Measurements from ENCODE around the gene SCN5A.
"Not testable (repeated sequence)": the region's sequence is repeated elsewhere in the genome, so short reads cannot be mapped to it uniquely, and the experiment has no call there.

Gene SCN5A

DNA sequence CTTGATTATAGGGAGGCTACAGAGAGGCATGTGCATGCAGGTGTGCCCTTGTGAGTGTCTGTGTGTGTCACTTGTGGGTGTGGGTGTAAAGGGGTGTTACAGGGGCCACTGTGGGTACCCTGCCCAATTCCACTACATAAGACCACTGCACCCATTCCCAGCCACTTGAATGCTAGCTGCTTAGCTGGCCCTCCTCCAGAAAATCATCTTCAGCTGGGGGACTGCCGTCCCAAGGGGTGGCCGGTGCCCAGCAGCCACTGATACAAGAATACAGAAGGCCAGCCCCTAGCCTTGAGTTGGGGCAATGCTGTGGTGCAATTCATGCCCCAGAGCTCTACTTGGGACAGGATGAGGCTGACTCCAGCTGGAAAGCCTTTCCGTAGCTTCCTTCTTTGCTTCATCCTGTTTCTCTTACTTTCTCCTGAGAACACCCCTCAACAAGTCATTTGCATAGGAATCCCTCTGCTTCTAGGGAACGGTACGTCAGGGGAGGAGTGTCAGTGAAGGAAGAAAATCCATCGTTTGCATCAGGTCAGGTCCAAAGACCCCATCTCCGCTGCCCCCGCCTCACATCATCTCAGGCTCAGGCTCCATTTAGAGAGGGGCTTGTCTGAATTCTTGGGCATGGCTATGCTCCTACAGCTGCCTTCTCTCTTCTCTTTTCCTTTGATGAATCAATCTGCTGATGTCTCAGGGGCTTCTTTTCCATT is 72.0 kb downstream of the SCN5A start:
- DNase-seq: no peak

GRCh38 chr3:38576526-38577370 is 72.7 kb downstream of the SCN5A start:
- DNase-seq: no peak

- no peak for DNase-seq
Observed at GRCh38 chr3:38576131-38576525, 73.4 kb downstream of the SCN5A start.

DNA sequence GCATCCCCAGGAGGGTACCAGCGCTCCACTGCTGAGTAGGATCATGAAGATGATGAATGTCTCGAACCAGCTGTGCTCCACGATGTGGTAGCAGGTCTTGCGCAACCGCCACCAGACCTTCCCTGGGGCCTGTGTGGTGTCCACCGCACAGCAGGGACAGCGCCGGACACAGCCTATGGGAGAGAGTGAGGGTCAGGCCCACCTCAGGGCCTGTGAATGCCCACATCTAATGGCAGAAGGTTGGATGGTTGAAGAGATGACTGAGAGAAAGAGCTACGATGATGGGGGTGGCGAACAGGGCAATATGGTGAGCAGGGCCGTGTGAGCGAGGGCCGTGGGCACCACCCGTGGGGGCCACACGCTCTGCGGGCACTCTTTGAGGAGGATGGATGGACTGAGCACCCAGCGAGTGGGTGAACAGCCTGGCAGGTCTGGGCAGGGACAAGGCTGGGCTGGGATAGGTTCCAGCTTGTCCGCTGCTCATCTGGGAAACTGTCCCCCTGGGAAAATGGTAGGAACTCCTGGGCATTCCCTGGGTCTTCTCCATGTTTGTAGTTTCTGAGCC is 74.1 kb downstream of the SCN5A start:
- DNase-seq: no peak

DNA sequence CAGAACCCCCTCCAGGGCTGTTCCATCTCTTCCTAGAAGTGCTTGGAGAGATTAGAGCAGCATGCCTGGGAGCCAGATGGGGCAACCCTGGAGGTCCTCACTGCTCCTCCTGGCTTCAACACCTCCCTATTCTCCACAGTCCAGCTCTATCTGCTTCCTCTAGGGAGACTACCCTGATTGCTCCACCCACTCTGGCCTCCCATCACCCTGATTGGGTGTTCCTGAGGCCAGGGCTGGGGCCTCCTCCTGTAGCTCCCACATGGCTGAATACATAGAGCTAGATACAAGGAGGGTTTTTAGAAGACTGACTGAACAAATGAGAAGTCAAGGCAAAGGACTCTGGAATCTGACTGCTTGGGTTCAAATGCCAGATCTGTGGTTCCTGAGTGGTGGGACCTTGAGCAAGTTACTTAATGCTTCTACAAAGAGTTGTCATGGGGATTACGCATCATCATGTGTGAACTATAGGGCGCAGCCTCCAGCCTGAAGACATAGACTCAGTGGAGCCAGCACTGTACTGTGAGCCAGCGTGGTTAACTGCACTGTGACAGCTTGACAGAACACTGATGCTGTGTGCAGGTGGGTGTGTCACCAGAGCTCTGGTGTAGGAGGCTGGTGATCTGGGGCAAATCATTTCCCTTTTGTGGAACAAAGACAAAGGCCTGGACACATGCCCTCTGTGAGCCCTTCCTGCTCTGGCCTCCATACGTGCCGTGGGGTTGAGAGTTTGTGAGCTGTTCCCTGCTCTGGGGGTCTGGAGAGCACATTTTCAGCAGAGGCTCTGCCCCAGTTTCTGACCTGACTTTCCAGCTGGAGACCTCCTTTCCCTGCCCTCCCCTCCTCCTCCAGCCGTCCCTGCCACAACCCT is 74.8 kb downstream of the SCN5A start:
- no peak for DNase-seq

- DNase-seq: peak; percentile 14 to 61
Observed at GRCh38 chr3:38573556-38573955, 75.9 kb downstream of the SCN5A start.

- DNase-seq: no peak
Observed at GRCh38 chr3:38573111-38573510, 76.4 kb downstream of the SCN5A start.

DNA sequence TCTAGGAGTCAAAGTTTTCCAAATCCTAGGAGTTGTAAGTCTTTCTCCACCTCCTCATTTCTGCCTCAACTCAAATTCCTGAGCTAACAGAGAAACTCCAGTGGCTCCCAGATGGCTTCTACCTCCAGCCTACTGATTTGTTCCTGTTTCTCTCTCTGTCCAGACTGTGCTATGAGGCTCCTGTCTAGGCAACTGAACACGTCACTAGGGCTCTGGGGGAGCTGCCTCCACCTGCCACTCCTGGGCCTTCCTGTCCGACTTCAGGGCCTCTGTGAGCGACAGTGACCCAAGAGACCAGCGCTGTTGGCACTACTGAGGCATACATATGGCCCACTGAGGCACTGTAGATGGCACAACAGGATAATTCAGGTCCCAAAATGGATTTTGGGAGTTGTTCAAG is 82.0 kb downstream of the SCN5A start:
- no peak for DNase-seq

DNA sequence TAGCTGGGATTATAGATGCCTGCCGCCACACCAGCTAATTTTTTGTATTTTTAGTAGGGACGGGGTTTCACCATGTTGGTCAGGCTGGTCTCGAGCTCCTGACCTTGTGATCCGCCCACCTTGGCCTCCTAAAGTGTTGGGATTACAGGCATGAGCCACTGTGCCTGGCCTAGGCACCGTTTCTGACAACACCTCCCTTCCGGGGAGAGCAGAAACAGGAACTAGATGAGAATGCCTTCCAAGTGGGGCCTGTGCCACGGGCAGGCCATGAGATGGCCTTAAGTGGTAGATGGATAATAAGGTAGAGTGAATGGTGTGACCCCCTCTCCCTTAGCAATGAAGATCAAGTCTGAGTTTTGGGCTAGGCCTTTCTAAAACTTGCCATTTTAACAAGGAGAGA is 82.7 kb downstream of the SCN5A start:
- not testable (repeated sequence) for DNase-seq

DNA sequence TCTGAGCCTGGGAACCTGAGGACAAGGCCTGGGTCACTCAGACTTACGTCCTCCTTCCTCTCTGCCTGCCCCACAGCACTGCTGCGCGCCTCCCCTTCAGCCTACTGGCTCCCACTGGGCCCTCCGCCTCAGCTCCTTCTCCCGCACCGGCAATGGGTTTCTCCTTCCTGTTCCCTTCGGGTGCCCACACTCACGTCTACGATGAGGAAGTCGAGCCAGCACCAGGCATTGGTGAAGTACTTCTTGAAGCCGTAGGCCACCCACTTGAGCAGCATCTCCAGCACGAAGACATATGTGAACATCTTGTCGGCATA is 83.3 kb downstream of the SCN5A start:
- DNase-seq: no peak

- no peak for DNase-seq
Observed at GRCh38 chr3:38565339-38566214, 83.9 kb downstream of the SCN5A start.

- no peak for DNase-seq
Observed at GRCh38 chr3:38564631-38565338, 84.7 kb downstream of the SCN5A start.

DNA sequence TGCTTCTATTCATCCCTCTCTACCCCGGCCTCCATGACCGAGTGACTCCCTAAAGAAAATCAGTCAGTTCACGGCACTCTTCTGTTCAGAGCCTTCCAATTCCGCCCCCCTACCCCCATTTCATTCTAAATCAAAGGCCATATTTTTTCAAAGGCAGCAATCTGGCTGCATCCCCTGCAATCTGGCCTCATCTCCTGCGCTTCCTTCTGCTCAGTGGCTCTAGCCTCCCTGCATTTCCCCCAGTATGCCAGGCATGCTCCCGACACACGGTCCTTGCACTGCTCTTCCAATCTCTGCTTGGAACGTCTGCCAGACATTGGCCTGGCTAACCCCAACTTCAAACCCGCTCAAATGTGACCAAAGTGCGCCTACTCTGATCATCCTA is 85.6 kb downstream of the SCN5A start:
- no peak for DNase-seq

- no peak for DNase-seq
Observed at GRCh38 chr3:38563070-38563885, 86.2 kb downstream of the SCN5A start.

GRCh38 chr3:38562467-38562925 is 87.0 kb downstream of the SCN5A start:
- no peak for DNase-seq

GRCh38 chr3:38561746-38562466 is 87.6 kb downstream of the SCN5A start:
- DNase-seq: no peak

- DNase-seq: no peak
Observed at GRCh38 chr3:38560996-38561717, 88.3 kb downstream of the SCN5A start.

- no peak for DNase-seq
Observed at GRCh38 chr3:38560284-38560683, 89.2 kb downstream of the SCN5A start.

DNA sequence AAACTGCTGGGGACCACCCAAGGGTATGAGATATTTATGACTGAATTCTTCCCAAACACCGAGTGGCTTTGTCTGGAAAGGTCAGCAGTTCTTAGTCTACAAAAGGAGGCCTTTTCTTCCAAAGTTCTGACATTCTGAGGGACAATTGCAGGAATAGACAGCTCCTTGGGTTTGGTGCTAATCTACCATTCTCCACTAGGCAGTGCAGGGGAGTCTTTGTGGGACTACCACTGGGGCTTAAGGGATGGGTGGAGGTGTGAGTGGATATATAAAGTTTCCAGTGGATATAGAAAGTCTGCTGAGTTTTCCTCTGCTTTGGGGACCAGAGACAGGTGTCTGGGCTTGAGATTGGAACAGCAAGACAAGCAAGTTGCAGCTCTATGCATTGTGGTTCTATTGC is 90.6 kb downstream of the SCN5A start:
- DNase-seq: no peak
